Karpas-422 (cell line): ENCODE data around the gene PDZD2. TPM values are rescaled to one million over a fixed set of nuclear protein-coding genes. Genes with fewer than 3 reads are reported as not detected.
"Not testable (repeated sequence)": the region's sequence is repeated elsewhere in the genome, so short reads cannot be mapped to it uniquely, and the experiment has no call there.

ENCODE experiments used
- DNase-seq: peaks from one replicate; pipeline ENCODE4 v3.0.0-alpha.2; 2015
- H2AFZ ChIP-seq: fragments of 200-600 bp; sonication (generic); 2 replicates; pipeline ENCODE4 v1.6.1; 2014; ENCODE audit warnings: antibody characterized with exemption, low read length, mixed read lengths
- H3K27ac ChIP-seq: fragments of 200-600 bp; sonication (generic); 2 replicates; pipeline ENCODE4 v1.5.1; 2014; ENCODE audit warnings: mild to moderate bottlenecking, low read length, moderate library complexity
- H3K27me3 ChIP-seq: fragments of 200-600 bp; sonication (generic); 2 replicates; pipeline ENCODE4 v1.6.1; 2014; ENCODE audit warnings: low read length, mixed read lengths
- H3K36me3 ChIP-seq: fragments of 200-600 bp; sonication (generic); 2 replicates; pipeline ENCODE4 v1.6.1; 2014; ENCODE audit warnings: low read length, mixed read lengths; ENCODE audit not compliant: insufficient read depth
- H3K4me1 ChIP-seq: fragments of 200-600 bp; sonication (generic); 2 replicates; pipeline ENCODE4 v1.6.1; 2014; ENCODE audit warnings: mild to moderate bottlenecking, low read length, mixed read lengths
- H3K4me2 ChIP-seq: fragments of 200-600 bp; sonication (generic); 2 replicates; pipeline ENCODE4 v1.6.1; 2014; ENCODE audit warnings: low read length, low read depth, mild to moderate bottlenecking; ENCODE audit not compliant: poor library complexity, severe bottlenecking
- H3K4me3 ChIP-seq: fragments of 200-600 bp; sonication (generic); 2 replicates; pipeline ENCODE4 v1.5.1; 2014; ENCODE audit warnings: mild to moderate bottlenecking, antibody characterized with exemption, low read length, mixed read lengths
- H3K79me2 ChIP-seq: fragments of 200-600 bp; sonication (generic); 2 replicates; pipeline ENCODE4 v1.6.1; 2014; ENCODE audit warnings: mild to moderate bottlenecking, low read length, mixed read lengths
- H3K9ac ChIP-seq: fragments of 200-600 bp; sonication (generic); 2 replicates; pipeline ENCODE4 v1.6.0; 2014; ENCODE audit warnings: low read length
- H3K9me2 ChIP-seq: fragments of 200-600 bp; sonication (generic), shearing (Covaris generic); replicated peaks from 2 replicates; pipeline ENCODE4 v1.6.0; 2014; ENCODE audit warnings: mild to moderate bottlenecking, low read length, moderate library complexity; ENCODE audit not compliant: insufficient read depth
- H3K9me3 ChIP-seq: fragments of 300-700, 200-600 bp; sonication (generic); 2 replicates; pipeline ENCODE4 v1.6.1; 2014; ENCODE audit warnings: low read length, mixed read lengths
- H4K20me1 ChIP-seq: fragments of 200-600 bp; sonication (generic); 2 replicates; pipeline ENCODE4 v1.6.1; 2014; ENCODE audit warnings: mild to moderate bottlenecking, antibody characterized with exemption, low read length, low read depth; ENCODE audit not compliant: insufficient read depth
- total RNA-seq: library from RNA; depleted of rRNA; stranded (reverse); fragments of >200 nt; shearing (Covaris generic); gene quantifications from 2 replicates; pipeline ENCODE4 v1.2.3, GENCODE V29; 2014; ENCODE audit warnings: low replicate concordance

PDZD2 gene
- total RNA-seq, 1 experiment from 2014 or later = not detected

- Histone ChIP-seq H3K79me2 (no peaks in the 10 kb centered on the region), H3K27me3 (no peaks in the 10 kb centered on the region), H3K27ac (no peak overlapping the region), H3K36me3 (no peaks in the 10 kb centered on the region), H3K9me2 (no peaks in the 10 kb centered on the region), H4K20me1 (no peaks in the 10 kb centered on the region), H3K9me3 (no peaks in the 10 kb centered on the region), H3K4me3 (no peak overlapping the region), H3K9ac (no peak overlapping the region), H3K4me2 (no peak overlapping the region), H3K4me1 (no peaks in the 10 kb centered on the region), H2AFZ (no peak overlapping the region)
- DNase-seq = no peak
These were observed 41.6 kb downstream of the PDZD2 start for GRCh38 chr5:31680528-31680927.

GRCh38 chr5:31682025-31682424 is 43.1 kb downstream of the PDZD2 start:
- no peaks in the 10 kb centered on the region for H3K4me1 ChIP-seq
- no peak overlapping the region for H2AFZ ChIP-seq
- DNase-seq = no peak
- H3K4me2 ChIP-seq = no peak overlapping the region
- no peaks in the 10 kb centered on the region for H3K79me2 ChIP-seq
- H3K36me3 ChIP-seq = no peaks in the 10 kb centered on the region
- no peak overlapping the region for H3K27ac ChIP-seq
- H3K9me2 ChIP-seq = no peaks in the 10 kb centered on the region
- H3K27me3 ChIP-seq = no peaks in the 10 kb centered on the region
- no peaks in the 10 kb centered on the region for H3K9me3 ChIP-seq
- no peaks in the 10 kb centered on the region for H4K20me1 ChIP-seq
- no peak overlapping the region for H3K4me3 ChIP-seq
- no peak overlapping the region for H3K9ac ChIP-seq

- Histone ChIP-seq H3K4me1 (no peaks in the 10 kb centered on the region), H3K9me2 (no peaks in the 10 kb centered on the region), H4K20me1 (no peaks in the 10 kb centered on the region), H3K9ac (no peak overlapping the region), H3K27me3 (no peaks in the 10 kb centered on the region), H3K36me3 (no peaks in the 10 kb centered on the region), H3K79me2 (no peaks in the 10 kb centered on the region), H3K4me2 (no peak overlapping the region), H3K9me3 (no peaks in the 10 kb centered on the region), H3K27ac (no peak overlapping the region), H3K4me3 (no peak overlapping the region), H2AFZ (no peak overlapping the region)
- no peak for DNase-seq
These were observed 43.9 kb downstream of the PDZD2 start for GRCh38 chr5:31682851-31683250.

- Histone ChIP-seq H3K4me1 (no peaks in the 10 kb centered on the region), H3K9me2 (no peaks in the 10 kb centered on the region), H3K4me3 (no peak overlapping the region), H4K20me1 (no peaks in the 10 kb centered on the region), H3K27ac (no peak overlapping the region), H3K9ac (no peak overlapping the region), H2AFZ (no peak overlapping the region), H3K27me3 (no peaks in the 10 kb centered on the region), H3K79me2 (no peaks in the 10 kb centered on the region), H3K36me3 (no peaks in the 10 kb centered on the region), H3K4me2 (no peak overlapping the region), H3K9me3 (no peaks in the 10 kb centered on the region)
- no peak for DNase-seq
These were observed 49.7 kb downstream of the PDZD2 start for GRCh38 chr5:31688515-31689092.

DNA sequence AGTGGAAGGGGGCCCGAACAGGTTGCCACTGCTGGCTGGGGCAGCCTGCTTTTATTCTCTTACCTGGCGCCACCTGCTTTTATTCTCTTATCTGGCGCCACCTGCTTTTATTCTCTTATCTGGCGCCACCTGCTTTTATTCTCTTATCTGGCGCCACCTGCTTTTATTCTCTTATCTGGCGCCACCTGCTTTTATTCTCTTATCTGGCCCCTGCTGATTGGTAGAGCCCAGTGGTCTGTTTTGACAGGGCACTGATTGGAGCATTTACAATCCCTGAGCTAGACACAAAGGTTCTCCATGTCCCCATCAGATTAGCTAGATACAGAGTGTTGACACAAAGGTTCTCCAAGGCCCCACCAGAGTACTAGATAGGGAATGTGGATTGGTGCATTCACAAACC is 52.5 kb downstream of the PDZD2 start:
- H4K20me1 ChIP-seq, H3K4me3 ChIP-seq: not testable (repeated sequence)

GRCh38 chr5:31692561-31693221 is 53.8 kb downstream of the PDZD2 start:
- H3K36me3 ChIP-seq = no peaks in the 10 kb centered on the region

More for the DNA sequence above, 52.5 kb downstream of the PDZD2 start:
- H3K79me2 ChIP-seq, H3K9me2 ChIP-seq, H3K4me2 ChIP-seq, H3K27ac ChIP-seq, H3K4me1 ChIP-seq, H3K36me3 ChIP-seq, H3K9me3 ChIP-seq, H3K27me3 ChIP-seq, H2AFZ ChIP-seq, DNase-seq, H3K9ac ChIP-seq: not testable (repeated sequence)

GRCh38 chr5:31698673-31699072 is 59.7 kb downstream of the PDZD2 start:
- H2AFZ ChIP-seq = no peak overlapping the region
- no peak overlapping the region for H3K4me2 ChIP-seq
- H3K79me2 ChIP-seq = no peaks in the 10 kb centered on the region
- H3K27me3 ChIP-seq = no peaks in the 10 kb centered on the region
- no peaks in the 10 kb centered on the region for H4K20me1 ChIP-seq
- no peaks in the 10 kb centered on the region for H3K9me3 ChIP-seq
- no peaks in the 10 kb centered on the region for H3K9me2 ChIP-seq
- H3K9ac ChIP-seq = no peak overlapping the region
- no peak overlapping the region for H3K27ac ChIP-seq
- H3K4me1 ChIP-seq = no peaks in the 10 kb centered on the region
- DNase-seq = no peak
- no peaks in the 10 kb centered on the region for H3K36me3 ChIP-seq
- H3K4me3 ChIP-seq = no peak overlapping the region

More at GRCh38 chr5:31692561-31693221, 53.8 kb downstream of the PDZD2 start:
- DNase-seq = no peak
- no peak overlapping the region for H3K27ac ChIP-seq
- no peaks in the 10 kb centered on the region for H4K20me1 ChIP-seq
- H3K9me2 ChIP-seq = no peaks in the 10 kb centered on the region
- no peak overlapping the region for H3K4me2 ChIP-seq
- H3K4me1 ChIP-seq = no peaks in the 10 kb centered on the region
- H3K79me2 ChIP-seq = no peaks in the 10 kb centered on the region
- H3K4me3 ChIP-seq = no peak overlapping the region
- H3K9ac ChIP-seq = no peak overlapping the region
- no peaks in the 10 kb centered on the region for H3K27me3 ChIP-seq
- no peak overlapping the region for H2AFZ ChIP-seq
- H3K9me3 ChIP-seq = no peaks in the 10 kb centered on the region

GRCh38 chr5:31701642-31702299 is 62.8 kb downstream of the PDZD2 start:
- no peak for DNase-seq
- Histone ChIP-seq H3K27ac (no peak overlapping the region), H3K9me2 (no peaks in the 10 kb centered on the region), H3K36me3 (no peaks in the 10 kb centered on the region), H3K27me3 (no peaks in the 10 kb centered on the region), H4K20me1 (no peaks in the 10 kb centered on the region), H3K9me3 (no peaks in the 10 kb centered on the region), H2AFZ (no peak overlapping the region), H3K4me2 (no peak overlapping the region), H3K9ac (no peak overlapping the region), H3K4me3 (no peak overlapping the region), H3K79me2 (no peaks in the 10 kb centered on the region), H3K4me1 (no peaks in the 10 kb centered on the region)
